Measurements from ENCODE around the gene HRH2. TPM values are rescaled to one million over a fixed set of nuclear protein-coding genes. Genes with fewer than 3 reads are reported as not detected.

HRH2 gene
- total and polyA plus RNA-seq, 9 of the 15 experiments (the other 6 are each of a cell fraction or from before 2014, with no cell fraction given), result 0.04 TPM; not detected in 8

- TF ChIP-seq ZBTB11 (CRISPR knock-in tag; IDR thresholded peaks at IDR 0.05) (no peak), NCOA1 (IDR thresholded peaks at IDR 0.05; ENCODE audit: low read depth) (no peak), ZNF175 (CRISPR knock-in tag; IDR thresholded peaks at IDR 0.05; ENCODE audit: low read depth) (no peak), TFAM (CRISPR knock-in tag; conservative IDR thresholded peaks at IDR 0.05) (no peak), ZBTB26 (CRISPR knock-in tag; IDR thresholded peaks at IDR 0.05) (no peak), SRF (CRISPR knock-in tag; IDR thresholded peaks at IDR 0.05) (no peak)
Measured at GRCh38 chr5:175627739-175628138, 30.1 kb upstream of the HRH2 start (continued).
